Loucy (cell line): ENCODE measurements around the gene CCDC88A.

ENCODE experiments used
- H2AFZ ChIP-seq: fragments of 200-600 bp; sonication (generic); 2 replicates; pipeline ENCODE4 v1.6.0; 2016; ENCODE audit warnings: antibody characterized with exemption, mild to moderate bottlenecking, low read length, moderate library complexity
- H3F3A ChIP-seq: fragments of 200-600 bp; 2 replicates; pipeline ENCODE4 v1.6.0; 2016; ENCODE audit warnings: antibody characterized with exemption, low read depth, mild to moderate bottlenecking
- H3K27me3 ChIP-seq: fragments of 200-600 bp; sonication (generic); 2 replicates; pipeline ENCODE4 v1.6.1; 2014; ENCODE audit warnings: low read length, mild to moderate bottlenecking; ENCODE audit not compliant: insufficient read depth, poor library complexity, severe bottlenecking
- H3K36me3 ChIP-seq: fragments of 200-600 bp; sonication (generic); 2 replicates; pipeline ENCODE4 v1.6.1; 2016; ENCODE audit warnings: low read length; ENCODE audit not compliant: insufficient read depth
- H3K4me1 ChIP-seq: fragments of 200-600 bp; sonication (generic); 2 replicates; pipeline ENCODE4 v1.5.1; 2014; ENCODE audit warnings: low read length, mild to moderate bottlenecking; ENCODE audit not compliant: insufficient read depth, poor library complexity, severe bottlenecking
- H3K4me2 ChIP-seq: fragments of 200-600 bp; sonication (generic); 2 replicates; pipeline ENCODE4 v1.6.0; 2014; ENCODE audit warnings: antibody characterized with exemption, low read length, low read depth, mild to moderate bottlenecking; ENCODE audit not compliant: poor library complexity, severe bottlenecking
- H3K4me3 ChIP-seq: fragments of 200-600 bp; sonication (generic); 2 replicates; pipeline ENCODE4 v1.5.1; 2014; ENCODE audit warnings: low read length, mild to moderate bottlenecking, mixed read lengths; ENCODE audit not compliant: poor library complexity, severe bottlenecking
- H3K79me2 ChIP-seq: fragments of 200-600 bp; sonication (generic); 2 replicates; pipeline ENCODE4 v1.6.1; 2014; ENCODE audit warnings: low read length; ENCODE audit not compliant: insufficient read depth
- H3K9ac ChIP-seq: fragments of 200-600 bp; sonication (generic); 2 replicates; pipeline ENCODE4 v1.6.0; 2014; ENCODE audit warnings: mild to moderate bottlenecking, low read depth, low read length, moderate library complexity; ENCODE audit not compliant: poor library complexity, severe bottlenecking
- H3K9me2 ChIP-seq: fragments of 200-600 bp; sonication (generic); replicated peaks from 2 replicates; pipeline ENCODE4 v1.6.1; 2016; ENCODE audit warnings: low read depth, low read length, mixed read lengths
- H3K9me3 ChIP-seq: fragments of 200-600 bp; sonication (generic); 2 replicates; pipeline ENCODE4 v1.6.1; 2014; ENCODE audit warnings: mild to moderate bottlenecking, antibody characterized with exemption, low read length, low read depth; ENCODE audit not compliant: insufficient read depth
- H4K20me1 ChIP-seq: fragments of 200-600 bp; sonication (generic); 2 replicates; pipeline ENCODE4 v1.6.0; 2014; ENCODE audit warnings: antibody characterized with exemption, low read length, mild to moderate bottlenecking; ENCODE audit not compliant: insufficient read depth, poor library complexity, severe bottlenecking
- CTCF ChIP-seq: fragments of 200-600 bp; sonication (generic); conservative IDR thresholded peaks from 2 replicates; pipeline ENCODE4 v1.5.1; 2014; ENCODE audit warnings: mild to moderate bottlenecking, antibody characterized with exemption, low read length
- EZH2phosphoT487 ChIP-seq: fragments of 200-600 bp; IDR thresholded peaks from 2 replicates; pipeline ENCODE4 v1.6.1; 2018; ENCODE audit warnings: antibody characterized with exemption, mild to moderate bottlenecking, moderate library complexity, borderline replicate concordance

The CCDC88A gene

DNA sequence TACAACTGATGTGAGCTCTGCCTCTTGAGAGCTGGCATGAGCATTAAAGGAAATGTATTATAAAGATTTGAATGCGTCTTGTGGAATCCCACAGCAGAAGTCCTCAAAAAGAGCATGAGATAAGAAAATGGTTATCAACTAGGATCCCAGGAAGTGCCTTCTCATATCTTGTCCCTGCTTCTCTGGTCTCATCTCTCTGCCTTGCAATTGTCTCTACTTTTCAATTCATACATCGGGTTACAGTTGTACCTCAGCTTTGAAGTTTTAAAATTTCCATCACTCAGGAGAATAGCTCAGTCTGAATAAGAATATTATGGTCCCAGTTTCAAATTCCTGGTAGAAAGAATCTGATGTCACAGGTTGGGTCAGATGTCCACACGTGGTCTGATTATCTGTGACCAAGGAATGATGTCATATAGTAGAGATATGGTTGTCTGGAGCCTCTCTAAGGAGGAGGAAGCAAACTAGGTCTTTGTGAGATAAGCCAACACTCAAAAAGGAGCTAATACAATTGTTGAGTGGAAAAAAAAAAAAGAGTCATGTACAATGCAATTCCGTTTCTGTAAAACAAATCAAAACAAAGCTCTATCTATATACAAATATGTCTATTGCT, 21.7 kb upstream of the CCDC88A start:
- H2AFZ ChIP-seq = no peak overlapping the region
- H3K9me3 ChIP-seq = no peaks in the 10 kb centered on the region
- no peaks in the 10 kb centered on the region for H4K20me1 ChIP-seq
- H3K9ac ChIP-seq = no peak overlapping the region
- no peak overlapping the region for H3K4me2 ChIP-seq
- H3K27me3 ChIP-seq = no peaks in the 10 kb centered on the region
- H3K36me3 ChIP-seq = no peaks in the 10 kb centered on the region
- H3K4me3 ChIP-seq = no peak overlapping the region
- no peaks in the 10 kb centered on the region for H3K9me2 ChIP-seq
- no peaks in the 10 kb centered on the region for H3K79me2 ChIP-seq
- no peak for TF ChIP-seq EZH2phosphoT487
- TF ChIP-seq CTCF = no peak
- H3F3A ChIP-seq = no peaks in the 10 kb centered on the region
- no peaks in the 10 kb centered on the region for H3K4me1 ChIP-seq

DNA sequence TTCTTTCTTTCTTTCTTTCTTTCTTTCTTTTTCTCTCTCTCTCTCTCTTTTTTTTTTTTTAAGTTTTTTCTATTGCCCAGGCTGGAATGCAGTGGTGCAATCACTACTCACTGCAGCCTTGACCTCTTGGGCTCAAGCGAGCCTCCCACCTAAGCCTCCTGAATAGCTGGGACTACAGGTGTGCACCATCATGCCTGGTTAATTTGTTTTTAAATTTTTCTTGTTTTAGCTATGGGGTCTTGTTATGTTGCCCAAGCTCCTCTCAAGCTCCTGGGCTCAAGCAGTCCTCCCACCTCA, 19.4 kb upstream of the CCDC88A start:
- Histone ChIP-seq H3F3A (no peaks in the 10 kb centered on the region), H3K9ac (no peak overlapping the region), H3K4me3 (no peak overlapping the region), H3K27me3 (no peaks in the 10 kb centered on the region), H3K4me2 (no peak overlapping the region), H3K4me1 (no peaks in the 10 kb centered on the region), H3K9me2 (no peaks in the 10 kb centered on the region), H3K36me3 (no peaks in the 10 kb centered on the region), H2AFZ (no peak overlapping the region), H4K20me1 (no peaks in the 10 kb centered on the region), H3K9me3 (no peaks in the 10 kb centered on the region), H3K79me2 (no peaks in the 10 kb centered on the region)
- no peak for TF ChIP-seq CTCF
- TF ChIP-seq EZH2phosphoT487 = no peak

DNA sequence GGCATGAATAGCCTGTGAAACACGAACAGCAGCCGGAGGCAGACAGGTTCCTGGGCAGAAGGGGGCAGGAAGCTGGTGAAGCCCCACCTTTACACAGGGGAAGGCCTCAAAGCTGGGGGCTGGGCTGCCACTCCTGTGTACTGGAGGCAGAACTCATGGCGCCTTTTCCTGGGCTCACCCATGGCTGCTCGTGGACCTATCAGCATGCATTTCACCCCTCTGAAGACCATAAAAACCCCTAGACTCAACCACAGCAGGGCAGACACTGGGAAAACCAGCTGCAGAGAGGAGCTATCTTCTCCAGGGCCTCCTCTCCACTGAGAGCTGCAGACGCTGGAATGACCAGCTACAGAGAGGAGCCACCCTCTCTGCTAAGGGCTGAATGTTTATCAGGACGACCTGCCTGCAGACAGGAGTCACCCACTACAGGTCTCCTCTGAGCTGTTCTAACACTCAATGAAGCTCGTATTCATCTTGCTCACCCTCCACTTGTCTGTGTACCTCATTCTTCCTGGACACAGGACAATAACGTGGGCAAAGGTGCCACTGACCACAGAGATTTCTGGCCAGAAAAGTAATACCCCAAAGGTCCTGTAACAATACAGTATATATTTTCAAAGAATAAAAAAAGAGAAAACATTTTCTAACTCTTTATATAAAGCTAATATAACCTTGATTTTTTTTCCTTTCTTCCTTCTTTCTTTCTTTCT, 18.9 kb upstream of the CCDC88A start:
- H3K4me2 ChIP-seq = no peak overlapping the region
- H3K9ac ChIP-seq = no peak overlapping the region
- no peak overlapping the region for H2AFZ ChIP-seq
- no peaks in the 10 kb centered on the region for H3K4me1 ChIP-seq
- no peaks in the 10 kb centered on the region for H3K36me3 ChIP-seq
- H4K20me1 ChIP-seq = no peaks in the 10 kb centered on the region
- no peak overlapping the region for H3K4me3 ChIP-seq
- H3F3A ChIP-seq = no peaks in the 10 kb centered on the region
- no peaks in the 10 kb centered on the region for H3K9me2 ChIP-seq
- TF ChIP-seq EZH2phosphoT487 = no peak
- no peak for TF ChIP-seq CTCF
- no peaks in the 10 kb centered on the region for H3K9me3 ChIP-seq
- H3K79me2 ChIP-seq = no peaks in the 10 kb centered on the region
- no peaks in the 10 kb centered on the region for H3K27me3 ChIP-seq
